OCI-LY1 (cell line): ENCODE measurements around the gene FAAH2.

Source experiments
- CTCF ChIP-seq: fragments of 200-600 bp; sonication (generic), shearing (Covaris generic); IDR thresholded peaks from 2 replicates; pipeline ENCODE4 v1.5.1; 2017; ENCODE audit warnings: mild to moderate bottlenecking, antibody characterized with exemption, low read length, moderate library complexity, mixed read lengths
- EZH2 ChIP-seq: fragments of 200-600 bp; sonication (generic), shearing (Covaris generic); IDR thresholded peaks from 2 replicates; pipeline ENCODE4 v1.8.0; 2017; ENCODE audit warnings: borderline replicate concordance, mixed run types, mild to moderate bottlenecking, antibody characterized with exemption, low read length, moderate library complexity, mixed read lengths

DNA sequence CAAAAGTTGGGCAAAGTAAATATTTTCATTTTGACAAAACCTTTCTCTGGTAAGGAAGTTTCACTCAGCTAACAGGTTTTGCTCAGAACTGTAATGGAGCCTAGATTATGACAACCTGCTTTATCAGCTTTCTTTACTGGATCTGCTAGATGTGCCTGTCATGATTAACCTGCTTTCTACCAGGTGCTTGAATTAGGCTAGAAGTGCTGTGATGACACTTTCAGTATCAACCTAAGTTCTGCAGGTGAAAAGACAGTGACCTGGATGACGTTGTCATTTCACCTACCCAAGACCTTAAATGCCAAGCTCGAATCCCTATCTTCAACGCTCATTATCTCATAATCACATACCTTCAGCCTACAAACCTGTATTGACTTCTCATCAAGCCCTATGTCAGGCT is 1.5 kb upstream of the FAAH2 start:
- no peak for TF ChIP-seq EZH2
- TF ChIP-seq CTCF: no peak
